Measurements from ENCODE around the gene CDS1. TPM values are rescaled to one million over a fixed set of nuclear protein-coding genes. Genes with fewer than 3 reads are reported as not detected.

CDS1 gene
- total RNA-seq, 2 donors from 2014 or later: 5.8 to 8.9 TPM

DNA sequence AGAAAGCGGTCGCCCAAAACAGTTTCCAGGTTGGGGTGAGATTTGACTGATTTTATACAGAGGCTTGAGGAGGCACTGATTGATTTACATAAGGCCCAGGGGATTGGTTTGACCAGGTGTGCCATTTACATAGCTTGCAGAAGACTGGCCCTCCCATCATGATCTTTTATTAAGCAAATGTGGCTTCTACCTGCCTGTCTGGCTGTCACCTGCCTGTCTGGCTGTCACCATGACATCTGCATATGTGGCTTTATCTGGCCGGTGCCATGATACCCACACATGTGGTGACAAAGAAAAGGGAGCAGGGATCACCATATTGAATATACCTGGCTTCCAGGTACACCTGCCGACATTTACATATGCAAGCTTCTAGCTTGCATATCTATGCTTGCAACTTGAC lies 17.0 kb upstream of the CDS1 start:
- Mint-ChIP-seq H3K27me3 (ENCODE audit: insufficient read depth) (no peaks in the 10 kb centered on the region), H3K9me3 (peaks cover 8% of the 10 kb centered on the region), H3K4me3 (no peak overlapping the region), H3K4me1 (peaks cover 7% of the 10 kb centered on the region), H3K27ac (no peak overlapping the region), H3K36me3 (ENCODE audit: low read depth) (no peaks in the 10 kb centered on the region)
- Histone ChIP-seq H3K27ac (ENCODE audit: low read depth, low read length) (no peak overlapping the region), H3K4me1 (ENCODE audit: control insufficient read depth, insufficient read depth, low read length) (no peaks in the 10 kb centered on the region), H3K27me3 (ENCODE audit: control insufficient read depth, insufficient read depth, low read length, poor library complexity, severe bottlenecking) (no peaks in the 10 kb centered on the region), H3K36me3 (ENCODE audit: control insufficient read depth, insufficient read depth, low read length) (no peaks in the 10 kb centered on the region), H3K4me3 (ENCODE audit: low read length) (no peak overlapping the region), H3K9me3 (ENCODE audit: control insufficient read depth, low read length) (no peaks in the 10 kb centered on the region), H3K9ac (ENCODE audit: extremely low read depth, low read length, poor library complexity, severe bottlenecking) (no peak overlapping the region)
- TF ChIP-seq, protein P1, sequence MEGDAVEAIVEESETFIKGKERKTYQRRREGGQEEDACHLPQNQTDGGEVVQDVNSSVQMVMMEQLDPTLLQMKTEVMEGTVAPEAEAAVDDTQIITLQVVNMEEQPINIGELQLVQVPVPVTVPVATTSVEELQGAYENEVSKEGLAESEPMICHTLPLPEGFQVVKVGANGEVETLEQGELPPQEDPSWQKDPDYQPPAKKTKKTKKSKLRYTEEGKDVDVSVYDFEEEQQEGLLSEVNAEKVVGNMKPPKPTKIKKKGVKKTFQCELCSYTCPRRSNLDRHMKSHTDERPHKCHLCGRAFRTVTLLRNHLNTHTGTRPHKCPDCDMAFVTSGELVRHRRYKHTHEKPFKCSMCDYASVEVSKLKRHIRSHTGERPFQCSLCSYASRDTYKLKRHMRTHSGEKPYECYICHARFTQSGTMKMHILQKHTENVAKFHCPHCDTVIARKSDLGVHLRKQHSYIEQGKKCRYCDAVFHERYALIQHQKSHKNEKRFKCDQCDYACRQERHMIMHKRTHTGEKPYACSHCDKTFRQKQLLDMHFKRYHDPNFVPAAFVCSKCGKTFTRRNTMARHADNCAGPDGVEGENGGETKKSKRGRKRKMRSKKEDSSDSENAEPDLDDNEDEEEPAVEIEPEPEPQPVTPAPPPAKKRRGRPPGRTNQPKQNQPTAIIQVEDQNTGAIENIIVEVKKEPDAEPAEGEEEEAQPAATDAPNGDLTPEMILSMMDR (conservative IDR thresholded peaks at IDR 0.05): no peak
- DNase-seq: peak; percentile 62
- 88 to 100% methylated on average over 3 to 4 of the region's 4 CpGs for WGBS, 2 experiments (ENCODE audit: insufficient coverage in 1 of 2, insufficient read length in 1 of 2)

DNA sequence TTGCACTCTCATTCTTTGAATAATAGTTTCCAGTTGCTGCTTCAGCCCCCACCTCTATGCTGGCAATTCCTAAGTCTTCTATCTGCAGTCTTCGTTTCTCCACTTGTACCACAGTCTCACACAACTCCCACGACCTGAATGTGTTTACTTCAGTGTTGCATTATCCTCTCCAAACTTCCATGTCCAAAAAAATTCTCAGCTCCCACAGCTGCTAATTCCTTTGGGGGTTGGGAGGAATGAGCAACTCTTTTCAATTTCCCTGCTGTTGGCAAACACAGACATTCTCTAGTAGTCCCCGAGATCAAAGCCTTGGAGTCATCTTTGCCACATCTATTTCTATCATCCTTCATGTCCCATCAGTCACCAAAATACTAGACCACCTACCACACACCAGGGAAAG lies 14.4 kb upstream of the CDS1 start:
- 68 to 73% methylated on average over 3 of the region's 3 CpGs for WGBS, 2 experiments (ENCODE audit: insufficient coverage in 1 of 2, insufficient read length in 1 of 2)
- no peak overlapping the region for H3K27ac Mint-ChIP-seq

DNA sequence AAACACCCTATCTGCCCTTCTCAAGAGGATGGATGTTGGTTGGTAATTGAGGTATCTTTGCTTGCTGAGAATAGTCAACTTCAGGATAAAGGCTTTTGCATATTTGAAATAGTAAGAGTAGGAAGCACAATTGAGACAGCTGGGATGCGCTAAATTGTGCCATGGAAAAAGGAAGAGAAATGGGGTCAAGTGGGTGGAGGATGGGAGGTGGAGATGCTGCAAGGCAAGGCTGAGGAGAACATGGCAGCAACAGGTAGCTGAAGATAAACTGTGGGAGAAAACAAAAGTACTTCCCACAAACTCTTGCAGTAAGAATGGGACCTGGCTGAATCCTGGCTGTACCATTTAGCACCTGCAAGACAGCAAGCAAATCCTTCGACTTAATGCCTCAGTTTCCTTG lies 13.9 kb upstream of the CDS1 start:
- TF ChIP-seq, protein P1 (conservative IDR thresholded peaks at IDR 0.05): no peak
- Mint-ChIP-seq H3K36me3 (ENCODE audit: low read depth) (no peaks in the 10 kb centered on the region), H3K27me3 (ENCODE audit: insufficient read depth) (peaks cover under 1% of the 10 kb centered on the region), H3K4me1 (peaks cover 7% of the 10 kb centered on the region), H3K27ac (no peak overlapping the region), H3K9me3 (peaks cover 8% of the 10 kb centered on the region), H3K4me3 (no peak overlapping the region)
- Histone ChIP-seq H3K27me3 (ENCODE audit: control insufficient read depth, insufficient read depth, low read length, poor library complexity, severe bottlenecking) (no peaks in the 10 kb centered on the region), H3K4me1 (ENCODE audit: control insufficient read depth, insufficient read depth, low read length) (no peaks in the 10 kb centered on the region), H3K4me3 (ENCODE audit: low read length) (no peak overlapping the region), H3K9ac (ENCODE audit: extremely low read depth, low read length, poor library complexity, severe bottlenecking) (no peak overlapping the region), H3K36me3 (ENCODE audit: control insufficient read depth, insufficient read depth, low read length) (no peaks in the 10 kb centered on the region), H3K9me3 (ENCODE audit: control insufficient read depth, low read length) (no peaks in the 10 kb centered on the region), H3K27ac (ENCODE audit: low read depth, low read length) (no peak overlapping the region)
- WGBS, 2 experiments (ENCODE audit: insufficient coverage in 1 of 2, insufficient read length in 1 of 2): 95 to 100% methylated on average over 1 to 2 of the region's 2 CpGs
- DNase-seq: no peak

More for the DNA sequence above, 14.4 kb upstream of the CDS1 start:
- Histone ChIP-seq H3K9me3 (ENCODE audit: control insufficient read depth, low read length) (no peaks in the 10 kb centered on the region), H3K9ac (ENCODE audit: extremely low read depth, low read length, poor library complexity, severe bottlenecking) (no peak overlapping the region), H3K4me3 (ENCODE audit: low read length) (no peak overlapping the region), H3K27ac (ENCODE audit: low read depth, low read length) (no peak overlapping the region), H3K4me1 (ENCODE audit: control insufficient read depth, insufficient read depth, low read length) (no peaks in the 10 kb centered on the region), H3K36me3 (ENCODE audit: control insufficient read depth, insufficient read depth, low read length) (no peaks in the 10 kb centered on the region), H3K27me3 (ENCODE audit: control insufficient read depth, insufficient read depth, low read length, poor library complexity, severe bottlenecking) (no peaks in the 10 kb centered on the region)
- Mint-ChIP-seq H3K36me3 (ENCODE audit: low read depth) (no peaks in the 10 kb centered on the region), H3K4me3 (no peak overlapping the region), H3K9me3 (peaks cover 8% of the 10 kb centered on the region), H3K27me3 (ENCODE audit: insufficient read depth) (no peaks in the 10 kb centered on the region), H3K4me1 (peaks cover 7% of the 10 kb centered on the region)
- TF ChIP-seq, protein P1 (conservative IDR thresholded peaks at IDR 0.05): no peak
- no peak for DNase-seq
